Measurements from ENCODE around the gene ARID1B.

ARID1B gene

DNA sequence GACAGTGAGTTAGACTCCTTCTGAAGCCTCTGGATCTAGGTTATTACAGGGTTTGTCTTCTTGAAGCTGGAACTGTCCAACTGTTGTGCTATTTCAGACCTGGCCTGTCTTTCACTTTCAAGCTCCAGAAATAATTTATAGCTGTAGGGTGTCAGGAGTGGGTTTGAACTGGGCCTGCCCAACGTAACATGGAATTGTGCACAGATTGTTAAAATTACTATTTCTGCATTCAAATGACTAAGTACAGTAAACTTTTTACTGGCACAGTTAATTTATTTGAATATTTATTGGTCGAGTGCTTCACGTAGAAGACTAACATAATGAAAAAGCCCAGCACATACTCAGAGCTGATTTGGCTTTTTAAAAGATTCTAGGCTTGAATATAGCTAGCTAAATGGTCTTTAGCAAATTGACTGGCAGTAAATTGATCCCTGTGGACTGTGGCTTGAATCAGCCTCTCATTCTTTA, 74.3 kb downstream of the ARID1B start:
- no peaks in the 10 kb centered on the region for H3K36me3 ChIP-seq (ENCODE audit: control insufficient read depth in 2 of 2, insufficient read depth in 1 of 2, low read length in 2 of 2)
- no peak for TF ChIP-seq ZNF660 (tag by site-specific recombination; IDR thresholded peaks at IDR 0.05)
- peak; percentile 91 for TF ChIP-seq PRDM6 (tag by site-specific recombination; IDR thresholded peaks at IDR 0.05)
- no peak for TF ChIP-seq ZNF174 (tag by site-specific recombination; IDR thresholded peaks at IDR 0.05)
- no peak for TF ChIP-seq ZNF324 (tag by site-specific recombination; IDR thresholded peaks at IDR 0.05)
- TF ChIP-seq ZNF449 (tag by site-specific recombination; IDR thresholded peaks at IDR 0.05) = 0 out of 2 replicates have a peak, but pooled peaks have one; percentile 22
- TF ChIP-seq ZNF175 (tag by site-specific recombination; IDR thresholded peaks at IDR 0.05) = no peak
- TF ChIP-seq, protein P1, sequence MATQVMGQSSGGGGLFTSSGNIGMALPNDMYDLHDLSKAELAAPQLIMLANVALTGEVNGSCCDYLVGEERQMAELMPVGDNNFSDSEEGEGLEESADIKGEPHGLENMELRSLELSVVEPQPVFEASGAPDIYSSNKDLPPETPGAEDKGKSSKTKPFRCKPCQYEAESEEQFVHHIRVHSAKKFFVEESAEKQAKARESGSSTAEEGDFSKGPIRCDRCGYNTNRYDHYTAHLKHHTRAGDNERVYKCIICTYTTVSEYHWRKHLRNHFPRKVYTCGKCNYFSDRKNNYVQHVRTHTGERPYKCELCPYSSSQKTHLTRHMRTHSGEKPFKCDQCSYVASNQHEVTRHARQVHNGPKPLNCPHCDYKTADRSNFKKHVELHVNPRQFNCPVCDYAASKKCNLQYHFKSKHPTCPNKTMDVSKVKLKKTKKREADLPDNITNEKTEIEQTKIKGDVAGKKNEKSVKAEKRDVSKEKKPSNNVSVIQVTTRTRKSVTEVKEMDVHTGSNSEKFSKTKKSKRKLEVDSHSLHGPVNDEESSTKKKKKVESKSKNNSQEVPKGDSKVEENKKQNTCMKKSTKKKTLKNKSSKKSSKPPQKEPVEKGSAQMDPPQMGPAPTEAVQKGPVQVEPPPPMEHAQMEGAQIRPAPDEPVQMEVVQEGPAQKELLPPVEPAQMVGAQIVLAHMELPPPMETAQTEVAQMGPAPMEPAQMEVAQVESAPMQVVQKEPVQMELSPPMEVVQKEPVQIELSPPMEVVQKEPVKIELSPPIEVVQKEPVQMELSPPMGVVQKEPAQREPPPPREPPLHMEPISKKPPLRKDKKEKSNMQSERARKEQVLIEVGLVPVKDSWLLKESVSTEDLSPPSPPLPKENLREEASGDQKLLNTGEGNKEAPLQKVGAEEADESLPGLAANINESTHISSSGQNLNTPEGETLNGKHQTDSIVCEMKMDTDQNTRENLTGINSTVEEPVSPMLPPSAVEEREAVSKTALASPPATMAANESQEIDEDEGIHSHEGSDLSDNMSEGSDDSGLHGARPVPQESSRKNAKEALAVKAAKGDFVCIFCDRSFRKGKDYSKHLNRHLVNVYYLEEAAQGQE (tag by site-specific recombination; IDR thresholded peaks at IDR 0.05) = peak; percentile 85
- TF ChIP-seq ZBTB48 (tag by site-specific recombination; IDR thresholded peaks at IDR 0.05) = no peak
- TF ChIP-seq SP7 (tag by site-specific recombination; IDR thresholded peaks at IDR 0.05) = 0 out of 2 replicates have a peak, but pooled peaks have one; percentile 23
- no peak for TF ChIP-seq ZNF514 (tag by site-specific recombination; IDR thresholded peaks at IDR 0.05)
- H3K4me3 ChIP-seq (ENCODE audit: low read depth, low read length) = no peak overlapping the region
- H3K4me1 ChIP-seq (ENCODE audit: control insufficient read depth, insufficient read depth, low read length) = peaks cover 52% of the 10 kb centered on the region
- ChIA-PET POLR2A (interaction anchor here (1.6 kb wide), 1 partner anchor 71 kb away, joined by 4 read pairs; no protein-coding TSS in a partner anchor), CTCF (interaction anchor here (0.8 kb wide), 1 partner anchor 73 kb away, joined by 3 read pairs; no protein-coding TSS in a partner anchor)
- H3K9me3 ChIP-seq (ENCODE audit: control insufficient read depth, insufficient read depth, low read depth, low read length) = no peaks in the 10 kb centered on the region
- H3K27ac ChIP-seq (ENCODE audit: extremely low read depth, low read depth, low read length) = no peak overlapping the region

- ChIA-PET CTCF (interaction anchor here (0.6 to 1.2 kb wide), 3 partner anchors 13 to 615 kb away, joined by 4 to 7 read pairs (median 6); no protein-coding TSS in a partner anchor), POLR2A (interaction anchor here (1.6 kb wide), 1 partner anchor 72 kb away, joined by 4 read pairs; no protein-coding TSS in a partner anchor)
- peaks cover 44% of the 10 kb centered on the region for H3K4me1 ChIP-seq (ENCODE audit: control insufficient read depth, insufficient read depth, low read length)
- H3K27ac ChIP-seq (ENCODE audit: extremely low read depth, low read depth, low read length) = no peak overlapping the region
- H3K4me3 ChIP-seq (ENCODE audit: low read depth, low read length) = no peak overlapping the region
- no peaks in the 10 kb centered on the region for H3K9me3 ChIP-seq (ENCODE audit: control insufficient read depth, insufficient read depth, low read depth, low read length)
- no peak for TF ChIP-seq ZNF776 (tag by site-specific recombination; IDR thresholded peaks at IDR 0.05; ENCODE audit: borderline replicate concordance)
- no peak for TF ChIP-seq SETDB1 (IDR thresholded peaks at IDR 0.05; ENCODE audit: insufficient read length, low read length)
- TF ChIP-seq INSM2 (tag by site-specific recombination; IDR thresholded peaks at IDR 0.05) = no peak
- no peak for TF ChIP-seq ZNF280C (tag by site-specific recombination; IDR thresholded peaks at IDR 0.05)
- TF ChIP-seq ZNF837 (tag by site-specific recombination; IDR thresholded peaks at IDR 0.05) = no peak
- TF ChIP-seq ZNF658 (tag by site-specific recombination; IDR thresholded peaks at IDR 0.05) = no peak
- no peak for TF ChIP-seq IKZF3 (tag by site-specific recombination; IDR thresholded peaks at IDR 0.05)
- TF ChIP-seq PRDM6 (tag by site-specific recombination; IDR thresholded peaks at IDR 0.05) = no peak
- H3K36me3 ChIP-seq (ENCODE audit: control insufficient read depth in 2 of 2, insufficient read depth in 1 of 2, low read length in 2 of 2) = no peaks in the 10 kb centered on the region
These were observed 75.1 kb downstream of the ARID1B start for GRCh38 chr6:156852147-156852857.

All from HEK293 (cell line).